GM06990 (cell line): ENCODE data around the gene VSTM5.

Source experiments
- DNase-seq: peaks from one replicate; pipeline ENCODE4 v3.0.0-alpha.2; 2011; ENCODE audit not compliant: insufficient read length; ENCODE audit errors: extremely low read depth
- H3K27me3 ChIP-seq: replicated peaks from 2 replicates; pipeline ENCODE4 v1.6.0; 2011; ENCODE audit warnings: low read length; ENCODE audit not compliant: control insufficient read depth, insufficient read depth
- H3K36me3 ChIP-seq: 2 replicates; pipeline ENCODE4 v1.5.1; 2011; ENCODE audit warnings: low read length; ENCODE audit not compliant: control insufficient read depth, insufficient read depth
- H3K4me3 ChIP-seq: replicated peaks from 2 replicates; pipeline ENCODE4 v1.5.1; 2011; ENCODE audit warnings: low read depth, mild to moderate bottlenecking, control low read depth, low read length
- TF ChIP-seq, protein P1 (sequence below): IDR thresholded peaks from 2 replicates; pipeline ENCODE4 v1.5.1; 2011; ENCODE audit warnings: low read length, control low read depth, mild to moderate bottlenecking, inconsistent platforms; ENCODE audit not compliant: insufficient read depth, poor library complexity, severe bottlenecking

The VSTM5 gene

DNA sequence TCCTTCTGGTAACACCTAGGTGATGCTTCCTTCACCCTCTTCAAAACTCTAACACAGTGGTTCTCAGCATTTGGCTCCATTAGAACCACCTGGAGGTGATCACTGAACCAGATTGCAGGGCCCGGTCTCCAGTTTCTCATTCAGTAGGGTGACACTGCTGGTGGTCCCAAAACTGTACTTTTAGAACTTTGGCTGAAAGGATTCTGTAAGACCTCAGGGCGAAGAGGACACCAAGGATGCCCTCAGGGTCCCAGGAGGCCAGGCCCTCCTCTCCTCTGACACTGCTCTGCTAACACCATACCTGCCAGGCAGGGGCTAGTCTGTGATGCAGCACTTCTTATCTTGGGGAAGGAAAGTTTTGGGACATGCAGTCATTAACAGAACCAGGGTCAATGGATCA, 9.0 kb downstream of the VSTM5 start:
- DNase-seq, result no peak
- Histone ChIP-seq H3K4me3 (no peak overlapping the region), H3K36me3 (no peaks in the 10 kb centered on the region), H3K27me3 (no peaks in the 10 kb centered on the region)
- TF ChIP-seq, protein P1, sequence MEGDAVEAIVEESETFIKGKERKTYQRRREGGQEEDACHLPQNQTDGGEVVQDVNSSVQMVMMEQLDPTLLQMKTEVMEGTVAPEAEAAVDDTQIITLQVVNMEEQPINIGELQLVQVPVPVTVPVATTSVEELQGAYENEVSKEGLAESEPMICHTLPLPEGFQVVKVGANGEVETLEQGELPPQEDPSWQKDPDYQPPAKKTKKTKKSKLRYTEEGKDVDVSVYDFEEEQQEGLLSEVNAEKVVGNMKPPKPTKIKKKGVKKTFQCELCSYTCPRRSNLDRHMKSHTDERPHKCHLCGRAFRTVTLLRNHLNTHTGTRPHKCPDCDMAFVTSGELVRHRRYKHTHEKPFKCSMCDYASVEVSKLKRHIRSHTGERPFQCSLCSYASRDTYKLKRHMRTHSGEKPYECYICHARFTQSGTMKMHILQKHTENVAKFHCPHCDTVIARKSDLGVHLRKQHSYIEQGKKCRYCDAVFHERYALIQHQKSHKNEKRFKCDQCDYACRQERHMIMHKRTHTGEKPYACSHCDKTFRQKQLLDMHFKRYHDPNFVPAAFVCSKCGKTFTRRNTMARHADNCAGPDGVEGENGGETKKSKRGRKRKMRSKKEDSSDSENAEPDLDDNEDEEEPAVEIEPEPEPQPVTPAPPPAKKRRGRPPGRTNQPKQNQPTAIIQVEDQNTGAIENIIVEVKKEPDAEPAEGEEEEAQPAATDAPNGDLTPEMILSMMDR, result no peak

DNA sequence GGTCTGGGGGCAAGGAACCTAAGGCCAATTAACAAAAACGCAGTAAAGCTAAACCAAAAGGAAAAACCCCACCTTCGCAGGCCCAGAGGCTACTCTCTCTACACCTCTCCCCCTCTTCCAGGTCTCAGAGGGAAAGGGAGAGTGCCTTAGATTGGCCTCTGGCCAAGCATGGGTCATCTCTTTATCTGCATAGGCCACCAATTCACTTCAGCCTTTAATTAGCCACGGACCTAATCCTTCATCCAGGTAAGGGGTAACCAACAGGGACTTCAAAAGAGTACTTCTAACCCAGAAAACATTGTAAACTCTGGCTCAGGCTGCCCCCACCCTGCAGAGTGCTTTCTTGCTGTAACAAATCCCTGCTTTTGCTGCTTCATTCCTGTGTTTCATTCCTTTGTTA, 9.4 kb downstream of the VSTM5 start:
- DNase-seq, result no peak
- TF ChIP-seq, protein P1, result no peak
- no peaks in the 10 kb centered on the region for H3K27me3 ChIP-seq
- no peaks in the 10 kb centered on the region for H3K36me3 ChIP-seq
- H3K4me3 ChIP-seq, result no peak overlapping the region

DNA sequence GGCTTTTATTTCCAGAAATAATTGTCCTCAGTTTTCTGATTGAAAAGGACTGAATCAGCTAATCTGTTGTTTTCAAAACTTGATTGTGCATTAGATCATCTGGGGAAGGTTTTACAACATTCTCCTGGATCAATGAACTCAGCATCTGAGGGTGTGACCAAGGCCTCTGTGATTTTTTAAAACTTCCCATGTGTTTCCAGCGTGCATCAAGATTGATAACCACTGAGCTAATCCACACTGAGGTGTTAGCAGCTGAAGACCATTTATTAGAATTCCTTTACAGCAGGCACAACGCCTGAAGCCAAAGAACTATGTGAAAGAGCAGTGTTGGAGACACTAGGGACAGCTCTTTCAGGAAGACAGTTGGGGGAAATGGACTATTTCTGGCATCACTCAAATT, 10.2 kb downstream of the VSTM5 start:
- H3K4me3 ChIP-seq, result no peak overlapping the region
- no peaks in the 10 kb centered on the region for H3K36me3 ChIP-seq
- no peak for DNase-seq
- TF ChIP-seq, protein P1, result no peak
- H3K27me3 ChIP-seq, result no peaks in the 10 kb centered on the region

DNA sequence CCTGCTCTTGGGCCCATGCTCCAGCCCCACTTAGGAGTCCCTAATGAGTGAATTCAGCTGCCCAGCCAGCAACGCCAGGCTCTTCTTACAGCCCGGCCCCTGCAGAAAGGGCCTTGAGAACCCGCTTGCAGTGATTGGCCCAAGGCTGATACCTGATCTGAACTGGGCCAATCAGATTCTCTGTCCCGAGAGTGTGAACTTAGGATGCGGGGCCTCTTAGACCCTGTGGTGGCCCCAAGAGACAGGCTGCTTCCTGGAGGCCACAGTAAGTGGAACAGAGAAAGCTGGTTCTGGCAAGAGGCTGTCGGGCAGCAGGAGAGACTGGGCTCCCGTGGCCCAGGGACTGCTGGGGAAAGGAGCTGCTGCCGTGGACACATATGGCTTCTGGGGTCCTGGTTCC, 11.5 kb downstream of the VSTM5 start:
- DNase-seq, result no peak
- Histone ChIP-seq H3K36me3 (no peaks in the 10 kb centered on the region), H3K4me3 (no peak overlapping the region), H3K27me3 (no peaks in the 10 kb centered on the region)
- TF ChIP-seq, protein P1, result no peak

DNA sequence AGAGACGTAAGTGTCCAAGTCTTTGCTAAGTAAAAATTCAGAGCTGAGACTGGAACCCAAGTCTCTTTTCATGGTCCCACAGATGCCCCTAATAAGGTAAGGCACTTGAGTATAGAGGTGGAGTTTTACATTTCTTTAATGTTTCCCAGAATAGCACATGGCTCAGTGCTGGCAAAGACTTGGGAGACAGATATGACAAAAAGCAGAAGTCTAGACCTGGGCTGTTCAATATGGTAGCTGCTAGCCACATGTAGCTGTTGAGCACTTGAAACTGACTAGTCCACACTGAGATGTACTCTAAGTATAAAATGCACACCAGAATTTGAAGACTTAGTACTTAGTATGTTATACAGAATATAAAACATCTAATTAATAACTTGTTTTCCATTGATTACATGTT, 17.6 kb downstream of the VSTM5 start:
- Histone ChIP-seq H3K4me3 (no peak overlapping the region), H3K36me3 (no peaks in the 10 kb centered on the region), H3K27me3 (no peaks in the 10 kb centered on the region)
- TF ChIP-seq, protein P1, result no peak
- no peak for DNase-seq
